Measurements from ENCODE around the gene TMEM82. TPM values are rescaled to one million over a fixed set of nuclear protein-coding genes. Genes with fewer than 3 reads are reported as not detected.

TMEM82 gene
- total and polyA plus RNA-seq, 9 of the 15 experiments (the other 6 are each of a cell fraction or from before 2014, with no cell fraction given) = not detected

- TF ChIP-seq WHSC1 (IDR thresholded peaks at IDR 0.05; ENCODE audit: low read length) = no peak
- TF ChIP-seq, protein P1, sequence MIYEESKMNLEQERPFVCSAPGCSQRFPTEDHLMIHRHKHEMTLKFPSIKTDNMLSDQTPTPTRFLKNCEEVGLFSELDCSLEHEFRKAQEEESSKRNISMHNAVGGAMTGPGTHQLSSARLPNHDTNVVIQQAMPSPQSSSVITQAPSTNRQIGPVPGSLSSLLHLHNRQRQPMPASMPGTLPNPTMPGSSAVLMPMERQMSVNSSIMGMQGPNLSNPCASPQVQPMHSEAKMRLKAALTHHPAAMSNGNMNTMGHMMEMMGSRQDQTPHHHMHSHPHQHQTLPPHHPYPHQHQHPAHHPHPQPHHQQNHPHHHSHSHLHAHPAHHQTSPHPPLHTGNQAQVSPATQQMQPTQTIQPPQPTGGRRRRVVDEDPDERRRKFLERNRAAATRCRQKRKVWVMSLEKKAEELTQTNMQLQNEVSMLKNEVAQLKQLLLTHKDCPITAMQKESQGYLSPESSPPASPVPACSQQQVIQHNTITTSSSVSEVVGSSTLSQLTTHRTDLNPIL (CRISPR knock-in tag; IDR thresholded peaks at IDR 0.05) = no peak
- TF ChIP-seq POLR3A (IDR thresholded peaks at IDR 0.05; ENCODE audit: borderline replicate concordance, extremely low read depth, insufficient read depth, insufficient read length) = no peak
- TF ChIP-seq, protein P2, sequence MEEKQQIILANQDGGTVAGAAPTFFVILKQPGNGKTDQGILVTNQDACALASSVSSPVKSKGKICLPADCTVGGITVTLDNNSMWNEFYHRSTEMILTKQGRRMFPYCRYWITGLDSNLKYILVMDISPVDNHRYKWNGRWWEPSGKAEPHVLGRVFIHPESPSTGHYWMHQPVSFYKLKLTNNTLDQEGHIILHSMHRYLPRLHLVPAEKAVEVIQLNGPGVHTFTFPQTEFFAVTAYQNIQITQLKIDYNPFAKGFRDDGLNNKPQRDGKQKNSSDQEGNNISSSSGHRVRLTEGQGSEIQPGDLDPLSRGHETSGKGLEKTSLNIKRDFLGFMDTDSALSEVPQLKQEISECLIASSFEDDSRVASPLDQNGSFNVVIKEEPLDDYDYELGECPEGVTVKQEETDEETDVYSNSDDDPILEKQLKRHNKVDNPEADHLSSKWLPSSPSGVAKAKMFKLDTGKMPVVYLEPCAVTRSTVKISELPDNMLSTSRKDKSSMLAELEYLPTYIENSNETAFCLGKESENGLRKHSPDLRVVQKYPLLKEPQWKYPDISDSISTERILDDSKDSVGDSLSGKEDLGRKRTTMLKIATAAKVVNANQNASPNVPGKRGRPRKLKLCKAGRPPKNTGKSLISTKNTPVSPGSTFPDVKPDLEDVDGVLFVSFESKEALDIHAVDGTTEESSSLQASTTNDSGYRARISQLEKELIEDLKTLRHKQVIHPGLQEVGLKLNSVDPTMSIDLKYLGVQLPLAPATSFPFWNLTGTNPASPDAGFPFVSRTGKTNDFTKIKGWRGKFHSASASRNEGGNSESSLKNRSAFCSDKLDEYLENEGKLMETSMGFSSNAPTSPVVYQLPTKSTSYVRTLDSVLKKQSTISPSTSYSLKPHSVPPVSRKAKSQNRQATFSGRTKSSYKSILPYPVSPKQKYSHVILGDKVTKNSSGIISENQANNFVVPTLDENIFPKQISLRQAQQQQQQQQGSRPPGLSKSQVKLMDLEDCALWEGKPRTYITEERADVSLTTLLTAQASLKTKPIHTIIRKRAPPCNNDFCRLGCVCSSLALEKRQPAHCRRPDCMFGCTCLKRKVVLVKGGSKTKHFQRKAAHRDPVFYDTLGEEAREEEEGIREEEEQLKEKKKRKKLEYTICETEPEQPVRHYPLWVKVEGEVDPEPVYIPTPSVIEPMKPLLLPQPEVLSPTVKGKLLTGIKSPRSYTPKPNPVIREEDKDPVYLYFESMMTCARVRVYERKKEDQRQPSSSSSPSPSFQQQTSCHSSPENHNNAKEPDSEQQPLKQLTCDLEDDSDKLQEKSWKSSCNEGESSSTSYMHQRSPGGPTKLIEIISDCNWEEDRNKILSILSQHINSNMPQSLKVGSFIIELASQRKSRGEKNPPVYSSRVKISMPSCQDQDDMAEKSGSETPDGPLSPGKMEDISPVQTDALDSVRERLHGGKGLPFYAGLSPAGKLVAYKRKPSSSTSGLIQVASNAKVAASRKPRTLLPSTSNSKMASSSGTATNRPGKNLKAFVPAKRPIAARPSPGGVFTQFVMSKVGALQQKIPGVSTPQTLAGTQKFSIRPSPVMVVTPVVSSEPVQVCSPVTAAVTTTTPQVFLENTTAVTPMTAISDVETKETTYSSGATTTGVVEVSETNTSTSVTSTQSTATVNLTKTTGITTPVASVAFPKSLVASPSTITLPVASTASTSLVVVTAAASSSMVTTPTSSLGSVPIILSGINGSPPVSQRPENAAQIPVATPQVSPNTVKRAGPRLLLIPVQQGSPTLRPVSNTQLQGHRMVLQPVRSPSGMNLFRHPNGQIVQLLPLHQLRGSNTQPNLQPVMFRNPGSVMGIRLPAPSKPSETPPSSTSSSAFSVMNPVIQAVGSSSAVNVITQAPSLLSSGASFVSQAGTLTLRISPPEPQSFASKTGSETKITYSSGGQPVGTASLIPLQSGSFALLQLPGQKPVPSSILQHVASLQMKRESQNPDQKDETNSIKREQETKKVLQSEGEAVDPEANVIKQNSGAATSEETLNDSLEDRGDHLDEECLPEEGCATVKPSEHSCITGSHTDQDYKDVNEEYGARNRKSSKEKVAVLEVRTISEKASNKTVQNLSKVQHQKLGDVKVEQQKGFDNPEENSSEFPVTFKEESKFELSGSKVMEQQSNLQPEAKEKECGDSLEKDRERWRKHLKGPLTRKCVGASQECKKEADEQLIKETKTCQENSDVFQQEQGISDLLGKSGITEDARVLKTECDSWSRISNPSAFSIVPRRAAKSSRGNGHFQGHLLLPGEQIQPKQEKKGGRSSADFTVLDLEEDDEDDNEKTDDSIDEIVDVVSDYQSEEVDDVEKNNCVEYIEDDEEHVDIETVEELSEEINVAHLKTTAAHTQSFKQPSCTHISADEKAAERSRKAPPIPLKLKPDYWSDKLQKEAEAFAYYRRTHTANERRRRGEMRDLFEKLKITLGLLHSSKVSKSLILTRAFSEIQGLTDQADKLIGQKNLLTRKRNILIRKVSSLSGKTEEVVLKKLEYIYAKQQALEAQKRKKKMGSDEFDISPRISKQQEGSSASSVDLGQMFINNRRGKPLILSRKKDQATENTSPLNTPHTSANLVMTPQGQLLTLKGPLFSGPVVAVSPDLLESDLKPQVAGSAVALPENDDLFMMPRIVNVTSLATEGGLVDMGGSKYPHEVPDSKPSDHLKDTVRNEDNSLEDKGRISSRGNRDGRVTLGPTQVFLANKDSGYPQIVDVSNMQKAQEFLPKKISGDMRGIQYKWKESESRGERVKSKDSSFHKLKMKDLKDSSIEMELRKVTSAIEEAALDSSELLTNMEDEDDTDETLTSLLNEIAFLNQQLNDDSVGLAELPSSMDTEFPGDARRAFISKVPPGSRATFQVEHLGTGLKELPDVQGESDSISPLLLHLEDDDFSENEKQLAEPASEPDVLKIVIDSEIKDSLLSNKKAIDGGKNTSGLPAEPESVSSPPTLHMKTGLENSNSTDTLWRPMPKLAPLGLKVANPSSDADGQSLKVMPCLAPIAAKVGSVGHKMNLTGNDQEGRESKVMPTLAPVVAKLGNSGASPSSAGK (IDR thresholded peaks at IDR 0.05) = no peak
- no peak for TF ChIP-seq ESRRA (IDR thresholded peaks at IDR 0.05; ENCODE audit: borderline replicate concordance, low read depth)
- no peak for TF ChIP-seq ZNF707 (CRISPR knock-in tag; conservative IDR thresholded peaks at IDR 0.05)
- peak; percentile 14; the same call in 1 of the 2 replicates for TF ChIP-seq BHLHE40 (IDR thresholded peaks at IDR 0.05; ENCODE audit: low read length)
- TF ChIP-seq MAFF (IDR thresholded peaks at IDR 0.05; ENCODE audit: low read length) = peak; percentile 95
- peak; percentile 70 for TF ChIP-seq CTBP1 (IDR thresholded peaks at IDR 0.05; ENCODE audit: borderline replicate concordance)
- no peak for TF ChIP-seq ETS2 (tag; IDR thresholded peaks at IDR 0.05; ENCODE audit: borderline replicate concordance, poor library complexity, severe bottlenecking)
- TF ChIP-seq NRF1 (conservative IDR thresholded peaks at IDR 0.05 in 1 of 2, IDR thresholded peaks at IDR 0.05 in 1 of 2) = peak; percentile 54 to 63; a peak in 3 of 4 replicates
- no peak for TF ChIP-seq FOXP1 (CRISPR knock-in tag; IDR thresholded peaks at IDR 0.05)
- TF ChIP-seq CBFA2T3 (IDR thresholded peaks at IDR 0.05) = peak; percentile 5; the same call in 1 of the 2 replicates
Observed at GRCh38 chr1:15765495-15766194, 23.3 kb downstream of the TMEM82 start (continued).
